Measurements from ENCODE around the gene TSHZ1. TPM values are rescaled to one million over a fixed set of nuclear protein-coding genes. Genes with fewer than 3 reads are reported as not detected.

The TSHZ1 gene
- total and polyA plus RNA-seq, 2 of the 8 experiments (the other 6 are each of a cell fraction or from before 2014, with no cell fraction given), result 0.03 to 0.32 TPM

GRCh38 chr18:75305984-75306383 lies 95.4 kb downstream of the TSHZ1 start (continued):
- TF ChIP-seq USF2 (IDR thresholded peaks at IDR 0.05; ENCODE audit: low read length), result no peak
